RWPE2 (cell line): ENCODE data around the gene MAP3K13.
"Not testable (repeated sequence)": the region's sequence is repeated elsewhere in the genome, so short reads cannot be mapped to it uniquely, and the experiment has no call there.

Experiments
- ATAC-seq: fragments of 200-7000 bp; cut with Tn5 transposase; 3 replicates; pipeline ENCODE4 v1.9.1; 2021; ENCODE audit warnings: low read depth
- DNase-seq: peaks from one replicate; pipeline ENCODE4 v3.0.0-alpha.2; 2020; ENCODE audit warnings: low spot score
- H3K27ac ChIP-seq: fragments of 450-650 bp; 2 replicates; pipeline ENCODE4 v1.5.1; 2017; ENCODE audit warnings: mild to moderate bottlenecking; ENCODE audit not compliant: poor library complexity, severe bottlenecking
- H3K27me3 ChIP-seq: fragments of 250-450 bp; sonication (Bioruptor Pico); 2 replicates; pipeline ENCODE4 v1.5.1; 2021; ENCODE audit warnings: mild to moderate bottlenecking, moderate library complexity; ENCODE audit not compliant: insufficient read depth, poor library complexity, severe bottlenecking
- H3K36me3 ChIP-seq: fragments of 250-450 bp; sonication (Bioruptor Pico); 2 replicates; pipeline ENCODE4 v1.5.1; 2020; ENCODE audit warnings: low read depth, mild to moderate bottlenecking, moderate library complexity
- H3K4me1 ChIP-seq: fragments of 250-450 bp; sonication (Bioruptor Pico); 2 replicates; pipeline ENCODE4 v1.5.1; 2021; ENCODE audit warnings: mild to moderate bottlenecking, moderate library complexity; ENCODE audit not compliant: insufficient read depth, poor library complexity, severe bottlenecking
- H3K4me3 ChIP-seq: fragments of 250-450 bp; sonication (Bioruptor Pico); 2 replicates; pipeline ENCODE4 v1.5.1; 2021; ENCODE audit warnings: mild to moderate bottlenecking, moderate library complexity; ENCODE audit not compliant: severe bottlenecking
- H3K9me3 ChIP-seq: fragments of 250-450 bp; sonication (Bioruptor Pico); 2 replicates; pipeline ENCODE4 v1.5.1; 2021; ENCODE audit warnings: mild to moderate bottlenecking, moderate library complexity; ENCODE audit not compliant: severe bottlenecking
- TF ChIP-seq, protein P1 (sequence below): fragments of 450-650 bp; IDR thresholded peaks from one replicate; pipeline ENCODE4 v1.5.1; 2017; ENCODE audit warnings: mild to moderate bottlenecking, moderate library complexity; ENCODE audit not compliant: poor library complexity, severe bottlenecking

Gene MAP3K13

DNA sequence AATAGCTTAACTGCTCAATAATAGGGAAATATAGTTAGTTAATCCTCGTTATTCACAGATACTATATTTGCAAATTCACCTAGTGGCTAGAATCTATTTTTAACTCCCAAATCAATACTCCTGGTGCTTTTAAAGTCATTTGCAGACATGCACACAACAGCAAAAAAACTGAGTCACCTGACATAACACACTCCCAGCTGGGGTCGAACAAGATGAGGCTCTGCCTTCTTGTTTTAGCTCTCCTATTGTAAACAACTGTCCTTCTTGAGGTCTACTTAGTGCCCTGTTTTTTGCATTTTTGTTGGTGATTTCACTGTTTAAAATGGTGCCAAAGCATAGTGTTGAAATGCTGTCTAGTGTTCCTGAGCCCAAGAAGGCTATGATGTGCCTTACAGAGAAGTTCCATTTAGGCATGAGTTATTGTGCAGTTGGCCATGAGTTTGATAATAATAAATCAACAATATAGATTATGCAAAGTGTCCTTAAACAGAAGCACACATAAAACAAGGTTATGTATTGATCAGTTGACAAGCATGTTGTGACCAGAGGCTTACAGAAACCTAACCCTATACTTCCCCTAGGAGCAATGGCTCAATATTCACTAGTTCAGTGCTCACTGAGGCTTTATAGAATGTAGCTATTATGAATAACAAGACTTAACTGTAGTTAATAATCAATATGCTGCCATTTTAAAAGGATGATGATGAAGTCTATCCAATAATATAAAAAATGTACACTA lies 18.6 kb downstream of the MAP3K13 start:
- no peak overlapping the region for H3K4me3 ChIP-seq
- no peaks in the 10 kb centered on the region for H3K36me3 ChIP-seq
- no peaks in the 10 kb centered on the region for H3K9me3 ChIP-seq
- no peak overlapping the region for H3K27ac ChIP-seq
- TF ChIP-seq, protein P1, sequence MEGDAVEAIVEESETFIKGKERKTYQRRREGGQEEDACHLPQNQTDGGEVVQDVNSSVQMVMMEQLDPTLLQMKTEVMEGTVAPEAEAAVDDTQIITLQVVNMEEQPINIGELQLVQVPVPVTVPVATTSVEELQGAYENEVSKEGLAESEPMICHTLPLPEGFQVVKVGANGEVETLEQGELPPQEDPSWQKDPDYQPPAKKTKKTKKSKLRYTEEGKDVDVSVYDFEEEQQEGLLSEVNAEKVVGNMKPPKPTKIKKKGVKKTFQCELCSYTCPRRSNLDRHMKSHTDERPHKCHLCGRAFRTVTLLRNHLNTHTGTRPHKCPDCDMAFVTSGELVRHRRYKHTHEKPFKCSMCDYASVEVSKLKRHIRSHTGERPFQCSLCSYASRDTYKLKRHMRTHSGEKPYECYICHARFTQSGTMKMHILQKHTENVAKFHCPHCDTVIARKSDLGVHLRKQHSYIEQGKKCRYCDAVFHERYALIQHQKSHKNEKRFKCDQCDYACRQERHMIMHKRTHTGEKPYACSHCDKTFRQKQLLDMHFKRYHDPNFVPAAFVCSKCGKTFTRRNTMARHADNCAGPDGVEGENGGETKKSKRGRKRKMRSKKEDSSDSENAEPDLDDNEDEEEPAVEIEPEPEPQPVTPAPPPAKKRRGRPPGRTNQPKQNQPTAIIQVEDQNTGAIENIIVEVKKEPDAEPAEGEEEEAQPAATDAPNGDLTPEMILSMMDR: no peak
- H3K4me1 ChIP-seq: no peaks in the 10 kb centered on the region
- ATAC-seq (no peak), DNase-seq (no peak)
- no peaks in the 10 kb centered on the region for H3K27me3 ChIP-seq

DNA sequence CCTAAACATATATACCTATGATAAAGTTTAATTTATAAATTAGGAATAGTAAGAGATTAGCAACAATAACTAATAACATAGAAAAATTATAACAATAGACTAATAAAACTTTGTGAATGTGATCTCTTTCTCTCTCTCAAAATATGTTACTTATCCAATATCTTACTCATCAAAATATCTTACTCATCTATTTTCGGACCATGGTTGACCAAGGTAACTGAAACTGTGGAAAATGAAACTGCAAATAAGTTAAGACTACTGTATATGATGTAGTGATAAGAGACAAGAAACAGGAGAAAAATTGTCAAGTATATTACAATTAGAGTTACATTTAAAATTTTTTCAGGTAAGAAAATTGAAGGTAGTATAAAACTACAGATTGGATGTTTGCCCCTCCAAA lies 19.2 kb downstream of the MAP3K13 start:
- Histone ChIP-seq H3K4me1 (no peaks in the 10 kb centered on the region), H3K27me3 (no peaks in the 10 kb centered on the region), H3K36me3 (no peaks in the 10 kb centered on the region), H3K4me3 (no peak overlapping the region), H3K9me3 (no peaks in the 10 kb centered on the region), H3K27ac (no peak overlapping the region)
- TF ChIP-seq, protein P1: no peak
- DNase-seq (no peak), ATAC-seq (no peak)

DNA sequence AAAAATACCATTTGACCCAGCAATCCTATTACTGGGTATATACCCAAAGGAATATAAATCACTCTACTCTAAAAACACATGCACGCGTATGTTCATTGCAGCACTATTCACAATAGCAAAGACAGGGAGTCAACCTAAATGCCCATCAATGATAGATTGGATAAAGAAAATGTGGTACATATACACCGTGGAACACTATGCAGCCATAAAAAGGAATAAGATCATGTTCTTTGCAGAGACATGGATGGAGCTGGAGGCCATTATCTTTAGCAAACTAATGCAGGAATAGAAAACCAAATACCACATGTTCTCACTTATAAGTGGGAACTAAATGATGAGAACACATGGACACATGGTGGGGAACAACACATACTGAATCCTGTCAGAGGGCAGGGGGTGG lies 23.6 kb downstream of the MAP3K13 start:
- not testable (repeated sequence) for H3K27ac ChIP-seq, DNase-seq, H3K36me3 ChIP-seq, H3K4me1 ChIP-seq, ATAC-seq, H3K9me3 ChIP-seq, H3K4me3 ChIP-seq, H3K27me3 ChIP-seq

DNA sequence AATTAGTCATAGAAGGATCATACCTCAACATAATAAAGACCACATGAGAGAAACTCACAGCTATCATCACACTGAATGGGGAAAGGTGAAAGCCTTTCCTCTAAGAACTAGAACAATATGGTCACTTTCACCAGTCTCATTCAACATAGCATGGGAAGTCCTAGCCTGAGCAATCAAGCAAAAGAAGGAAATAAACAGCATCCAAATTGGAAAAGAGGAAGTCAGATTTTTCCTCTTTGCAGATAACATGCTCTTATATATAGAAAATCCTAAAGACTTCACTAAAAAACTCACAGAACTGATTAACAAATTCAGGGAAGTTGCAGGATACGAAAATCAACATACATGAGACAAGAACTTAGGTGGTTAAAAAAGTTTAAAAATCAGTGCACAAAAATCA lies 24.7 kb downstream of the MAP3K13 start:
- H3K27ac ChIP-seq: no peak overlapping the region
- ATAC-seq (no peak), DNase-seq (no peak)
- H3K9me3 ChIP-seq: no peaks in the 10 kb centered on the region
- H3K4me1 ChIP-seq: no peaks in the 10 kb centered on the region
- no peaks in the 10 kb centered on the region for H3K36me3 ChIP-seq
- TF ChIP-seq, protein P1: no peak
- no peak overlapping the region for H3K4me3 ChIP-seq
- no peaks in the 10 kb centered on the region for H3K27me3 ChIP-seq

DNA sequence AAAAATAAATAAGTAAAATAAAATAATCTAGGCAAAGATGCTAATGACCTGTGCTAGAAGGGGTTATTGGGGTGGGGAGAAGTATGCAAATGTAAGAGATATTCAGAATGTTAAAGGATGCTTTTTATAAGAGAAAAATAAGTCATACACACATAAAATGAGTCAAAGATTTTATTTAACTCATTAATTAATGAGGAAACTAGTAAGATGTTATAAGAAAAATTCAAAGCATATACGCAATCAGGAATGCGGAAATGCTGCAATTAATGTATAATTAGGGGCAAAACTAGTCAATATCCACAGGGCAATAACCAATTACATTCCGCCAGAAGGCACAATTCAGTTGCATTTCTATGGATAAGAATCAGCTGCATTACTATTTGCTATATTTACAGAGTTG lies 30.1 kb downstream of the MAP3K13 start:
- no peak for ATAC-seq
- no peak overlapping the region for H3K27ac ChIP-seq
- no peak overlapping the region for H3K4me3 ChIP-seq
- no peaks in the 10 kb centered on the region for H3K36me3 ChIP-seq
- no peaks in the 10 kb centered on the region for H3K4me1 ChIP-seq
- no peak for DNase-seq
- TF ChIP-seq, protein P1: no peak
- H3K9me3 ChIP-seq: no peaks in the 10 kb centered on the region
- H3K27me3 ChIP-seq: no peaks in the 10 kb centered on the region
